Astrocyte of the cerebellum (primary cell): ENCODE data around the gene IRF2.

ENCODE experiments used
- DNase-seq: peaks from one replicate; pipeline ENCODE4 v3.0.0-alpha.2; 2011; ENCODE audit warnings: low read depth
- H3K4me3 ChIP-seq: 2 replicates; pipeline ENCODE4 v1.5.1; 2011; ENCODE audit warnings: mild to moderate bottlenecking, low read depth, low read length, moderate library complexity
- CTCF ChIP-seq: IDR thresholded peaks from 2 replicates; pipeline ENCODE4 v1.5.1; 2012; ENCODE audit warnings: low read length, low read depth, moderate library complexity, mild to moderate bottlenecking; ENCODE audit errors: missing control alignments
- in situ Hi-C: cut with HindIII; loops from 2 replicates; pipeline ENCODE4 v1.10.0; 2017; ENCODE audit warnings: low sequenced_read_pairs

Gene IRF2

DNA sequence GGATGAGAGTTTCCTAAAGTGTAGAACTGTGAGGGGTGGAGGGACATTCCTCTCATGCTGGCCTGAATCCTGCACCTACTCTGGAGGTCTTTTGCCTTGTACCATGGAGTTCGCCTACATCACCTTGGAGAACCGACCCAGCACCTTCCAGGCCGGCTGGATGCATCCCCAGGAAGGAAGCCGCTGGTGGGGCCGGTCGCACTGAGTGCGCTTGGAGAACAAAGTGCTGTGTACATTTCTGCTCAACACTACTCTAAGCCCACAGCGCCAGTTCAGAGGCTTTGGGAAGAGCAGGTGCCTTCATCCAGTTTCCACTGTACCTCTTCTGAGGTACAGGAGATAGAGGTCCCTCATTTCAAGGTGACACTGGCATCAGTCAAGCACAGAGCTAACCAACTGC lies 15.4 kb upstream of the IRF2 start:
- no peak for DNase-seq
- no peak overlapping the region for H3K4me3 ChIP-seq
- no peak for TF ChIP-seq CTCF
- in situ Hi-C loops, result no loop called here

GRCh38 chr4:184487503-184487902 lies 13.2 kb upstream of the IRF2 start:
- no peak for DNase-seq
- TF ChIP-seq CTCF, result no peak
- no peak overlapping the region for H3K4me3 ChIP-seq
- in situ Hi-C loops, result no loop called here

DNA sequence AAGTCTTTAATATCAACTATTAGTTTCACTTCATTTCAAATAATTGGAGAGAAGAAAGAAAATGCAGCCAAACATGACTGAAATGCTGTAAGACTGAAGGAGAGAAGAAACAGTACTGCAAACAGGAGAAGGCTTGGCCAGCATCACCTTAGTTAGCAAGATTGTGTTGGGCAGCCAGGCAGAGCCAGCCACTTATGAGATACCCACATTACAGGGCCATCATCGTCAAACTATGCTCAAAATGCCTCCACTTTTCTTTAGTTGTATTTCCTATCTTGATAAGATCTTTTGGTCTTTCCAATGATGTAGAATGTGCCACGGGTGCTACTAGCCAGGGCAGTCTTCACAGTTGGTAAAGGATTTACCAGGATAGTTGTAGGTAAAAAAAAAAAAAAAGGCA lies 10.9 kb upstream of the IRF2 start:
- H3K4me3 ChIP-seq, result no peak overlapping the region
- TF ChIP-seq CTCF, result no peak
- in situ Hi-C loops, result no loop called here
- DNase-seq, result no peak

- DNase-seq, result no peak
- TF ChIP-seq CTCF, result no peak
- in situ Hi-C loops, result no loop called here
- no peak overlapping the region for H3K4me3 ChIP-seq
These were observed 7.2 kb upstream of the IRF2 start for GRCh38 chr4:184481544-184481943.

- in situ Hi-C loops, result no loop called here
- DNase-seq, result no peak
- TF ChIP-seq CTCF, result no peak
- H3K4me3 ChIP-seq, result no peak overlapping the region
These were observed 5.2 kb upstream of the IRF2 start for GRCh38 chr4:184479516-184479950.

GRCh38 chr4:184477201-184477999 lies 3.0 kb upstream of the IRF2 start:
- no peak for TF ChIP-seq CTCF
- DNase-seq, result no peak
- no peak overlapping the region for H3K4me3 ChIP-seq
- in situ Hi-C loops, result no loop called here
